SU-DHL-6 (cell line): ENCODE measurements around the gene SPTAN1.

Experiments used
- H2AFZ ChIP-seq: fragments of 200-600 bp; sonication (generic); 2 replicates; pipeline ENCODE4 v1.6.1; 2014; ENCODE audit warnings: low read depth, mild to moderate bottlenecking, moderate library complexity, mixed read lengths, antibody characterized with exemption, low read length; ENCODE audit not compliant: severe bottlenecking
- H3F3A ChIP-seq: fragments of 200-600 bp; shearing (Covaris generic); 2 replicates; pipeline ENCODE4 v1.6.0; 2016; ENCODE audit warnings: antibody characterized with exemption, mild to moderate bottlenecking; ENCODE audit not compliant: insufficient read depth
- H3K27ac ChIP-seq: fragments of 200-600 bp; sonication (generic); 2 replicates; pipeline ENCODE4 v1.5.1; 2016; ENCODE audit warnings: low read depth, mild to moderate bottlenecking, low read length, moderate library complexity, mixed read lengths
- H3K27me3 ChIP-seq: fragments of 200-600 bp; sonication (generic), shearing (Covaris generic); 2 replicates; pipeline ENCODE4 v1.6.0; 2014; ENCODE audit warnings: mild to moderate bottlenecking, low read length
- H3K36me3 ChIP-seq: fragments of 200-600 bp; sonication (generic); 2 replicates; pipeline ENCODE4 v1.6.1; 2014; ENCODE audit warnings: mild to moderate bottlenecking, low read length, mixed read lengths
- H3K4me2 ChIP-seq: fragments of 300-600, 200-600 bp; shearing (Covaris generic), sonication (generic); 2 replicates; pipeline ENCODE4 v1.6.0; 2014; ENCODE audit warnings: low read length, low read depth, mild to moderate bottlenecking; ENCODE audit not compliant: poor library complexity, severe bottlenecking
- H3K4me3 ChIP-seq: fragments of 200-600 bp; sonication (generic); 2 replicates; pipeline ENCODE4 v1.5.1; 2014; ENCODE audit warnings: antibody characterized with exemption, low read length, mild to moderate bottlenecking, mixed read lengths; ENCODE audit not compliant: insufficient read depth, poor library complexity, severe bottlenecking
- H3K79me2 ChIP-seq: fragments of 200-600 bp; sonication (generic); 2 replicates; pipeline ENCODE4 v1.6.1; 2014; ENCODE audit warnings: mild to moderate bottlenecking, low read length, moderate library complexity; ENCODE audit not compliant: insufficient read depth
- H3K9ac ChIP-seq: fragments of 200-600 bp; sonication (generic); 2 replicates; pipeline ENCODE4 v1.7.0; 2014; ENCODE audit warnings: mild to moderate bottlenecking, low read length
- H3K9me2 ChIP-seq: fragments of 200-600 bp; sonication (generic); replicated peaks from 2 replicates; pipeline ENCODE4 v1.6.1; 2014; ENCODE audit warnings: low read length; ENCODE audit not compliant: insufficient read depth
- H3K9me3 ChIP-seq: fragments of 200-600 bp; sonication (generic); 2 replicates; pipeline ENCODE4 v1.6.1; 2014; ENCODE audit warnings: low read length, mixed read lengths; ENCODE audit not compliant: insufficient read depth
- H4K20me1 ChIP-seq: fragments of 200-600 bp; sonication (generic); 2 replicates; pipeline ENCODE4 v1.6.1; 2014; ENCODE audit warnings: low read depth, mild to moderate bottlenecking, antibody characterized with exemption, low read length, moderate library complexity, mixed read lengths
- EZH2phosphoT487 ChIP-seq: fragments of 200-600 bp; sonication (generic), shearing (Covaris generic); conservative IDR thresholded peaks from 2 replicates; pipeline ENCODE4 v1.6.1; 2018; ENCODE audit warnings: mild to moderate bottlenecking, antibody characterized with exemption, low read length, moderate library complexity, mixed read lengths
- TF ChIP-seq, protein P1 (sequence below): fragments of 200-600 bp; sonication (generic); IDR thresholded peaks from one replicate; pipeline ENCODE4 v1.5.1; 2017; ENCODE audit warnings: antibody characterized with exemption, mild to moderate bottlenecking, low read length, moderate library complexity; ENCODE audit not compliant: insufficient read depth, poor library complexity, severe bottlenecking

SPTAN1 gene

GRCh38 chr9:128603697-128604096, 51.3 kb downstream of the SPTAN1 start:
- Histone ChIP-seq H3K9me2 (no peaks in the 10 kb centered on the region), H3K4me3 (no peak overlapping the region), H2AFZ (no peak overlapping the region), H3K79me2 (no peaks in the 10 kb centered on the region), H3K36me3 (peaks cover 15% of the 10 kb centered on the region), H3F3A (0 out of 2 replicates have a peak, but pooled peaks cover 3% of the 10 kb centered on the region), H3K4me2 (no peak overlapping the region), H3K27me3 (no peaks in the 10 kb centered on the region), H3K9me3 (no peaks in the 10 kb centered on the region), H3K27ac (no peak overlapping the region), H3K9ac (no peak overlapping the region), H4K20me1 (no peaks in the 10 kb centered on the region)
- TF ChIP-seq, protein P1, sequence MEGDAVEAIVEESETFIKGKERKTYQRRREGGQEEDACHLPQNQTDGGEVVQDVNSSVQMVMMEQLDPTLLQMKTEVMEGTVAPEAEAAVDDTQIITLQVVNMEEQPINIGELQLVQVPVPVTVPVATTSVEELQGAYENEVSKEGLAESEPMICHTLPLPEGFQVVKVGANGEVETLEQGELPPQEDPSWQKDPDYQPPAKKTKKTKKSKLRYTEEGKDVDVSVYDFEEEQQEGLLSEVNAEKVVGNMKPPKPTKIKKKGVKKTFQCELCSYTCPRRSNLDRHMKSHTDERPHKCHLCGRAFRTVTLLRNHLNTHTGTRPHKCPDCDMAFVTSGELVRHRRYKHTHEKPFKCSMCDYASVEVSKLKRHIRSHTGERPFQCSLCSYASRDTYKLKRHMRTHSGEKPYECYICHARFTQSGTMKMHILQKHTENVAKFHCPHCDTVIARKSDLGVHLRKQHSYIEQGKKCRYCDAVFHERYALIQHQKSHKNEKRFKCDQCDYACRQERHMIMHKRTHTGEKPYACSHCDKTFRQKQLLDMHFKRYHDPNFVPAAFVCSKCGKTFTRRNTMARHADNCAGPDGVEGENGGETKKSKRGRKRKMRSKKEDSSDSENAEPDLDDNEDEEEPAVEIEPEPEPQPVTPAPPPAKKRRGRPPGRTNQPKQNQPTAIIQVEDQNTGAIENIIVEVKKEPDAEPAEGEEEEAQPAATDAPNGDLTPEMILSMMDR: no peak
- TF ChIP-seq EZH2phosphoT487: no peak

DNA sequence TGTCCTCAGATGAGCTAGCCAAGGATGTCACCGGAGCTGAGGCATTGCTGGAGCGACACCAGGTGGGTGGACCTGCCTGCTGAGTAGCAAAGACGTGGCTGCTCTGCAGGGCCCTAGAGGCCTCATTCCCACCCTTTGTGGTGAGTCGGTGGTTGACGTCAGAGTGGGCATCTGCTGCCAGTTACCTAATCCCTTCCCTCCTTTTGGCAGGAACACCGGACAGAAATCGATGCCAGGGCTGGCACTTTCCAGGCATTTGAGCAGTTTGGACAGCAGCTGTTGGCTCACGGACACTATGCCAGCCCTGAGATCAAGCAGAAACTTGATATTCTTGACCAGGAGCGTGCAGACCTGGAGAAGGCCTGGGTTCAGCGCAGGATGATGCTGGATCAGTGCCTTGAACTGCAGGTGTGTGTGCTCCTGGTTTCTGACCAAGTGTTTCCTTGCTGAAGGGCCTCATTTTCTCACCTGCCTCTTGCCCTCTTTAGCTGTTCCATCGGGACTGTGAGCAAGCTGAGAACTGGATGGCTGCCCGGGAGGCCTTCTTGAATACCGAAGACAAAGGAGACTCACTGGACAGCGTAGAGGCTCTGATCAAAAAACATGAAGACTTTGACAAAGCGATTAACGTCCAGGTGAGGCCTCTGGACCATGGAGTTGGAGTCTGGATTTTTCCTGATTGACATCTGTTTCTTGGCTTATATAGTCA, 55.4 kb downstream of the SPTAN1 start:
- Histone ChIP-seq H3K4me3 (no peak overlapping the region), H3K4me2 (no peak overlapping the region), H3K9ac (no peak overlapping the region), H3K79me2 (no peaks in the 10 kb centered on the region), H3F3A (no peaks in the 10 kb centered on the region), H3K27ac (no peak overlapping the region), H3K9me3 (no peaks in the 10 kb centered on the region), H3K9me2 (no peaks in the 10 kb centered on the region), H3K36me3 (peaks cover 35% of the 10 kb centered on the region), H2AFZ (no peak overlapping the region), H4K20me1 (no peaks in the 10 kb centered on the region), H3K27me3 (no peaks in the 10 kb centered on the region)
- no peak for TF ChIP-seq EZH2phosphoT487
- TF ChIP-seq, protein P1: no peak

DNA sequence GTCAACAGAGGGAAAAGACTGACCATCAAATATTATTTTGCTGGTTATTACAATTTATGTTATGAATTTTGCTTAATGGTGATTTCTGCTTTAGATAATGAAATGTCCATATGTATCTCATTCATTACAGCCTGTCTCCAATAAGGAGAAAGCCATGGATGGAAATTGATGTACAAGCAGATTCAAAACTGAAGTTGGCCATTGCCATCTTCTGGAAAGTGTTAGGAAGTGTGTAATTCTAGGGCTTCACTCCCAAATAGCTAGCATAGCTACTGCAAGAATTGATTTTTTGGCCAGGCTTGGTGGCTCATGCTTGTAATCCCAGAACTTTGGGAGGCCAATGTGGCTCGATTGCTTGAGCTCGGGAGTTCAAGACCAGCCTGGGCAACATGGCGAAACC, 58.5 kb downstream of the SPTAN1 start:
- H3K27me3 ChIP-seq: no peaks in the 10 kb centered on the region
- H3K9me3 ChIP-seq: no peaks in the 10 kb centered on the region
- no peak overlapping the region for H3K9ac ChIP-seq

More for the DNA sequence above, 58.5 kb downstream of the SPTAN1 start:
- TF ChIP-seq EZH2phosphoT487: no peak
- TF ChIP-seq, protein P1: no peak
- H3K36me3 ChIP-seq: peaks cover 34% of the 10 kb centered on the region
- H3F3A ChIP-seq: no peaks in the 10 kb centered on the region
- no peak overlapping the region for H3K4me2 ChIP-seq
- H3K9me2 ChIP-seq: no peaks in the 10 kb centered on the region
- H3K4me3 ChIP-seq: no peak overlapping the region
- no peak overlapping the region for H3K27ac ChIP-seq
- no peaks in the 10 kb centered on the region for H3K79me2 ChIP-seq
- no peaks in the 10 kb centered on the region for H4K20me1 ChIP-seq
- no peak overlapping the region for H2AFZ ChIP-seq
